NCI-H146 treated with DMSO at 0.1 percent for 48 hours (cell line): Measurements from ENCODE around the gene KRTAP5-4.
"Not testable (repeated sequence)": the region's sequence is repeated elsewhere in the genome, so short reads cannot be mapped to it uniquely, and the experiment has no call there.

Source experiments
- DNase-seq: peaks from one replicate; lab custom pipeline; 2025; ENCODE audit not compliant: unreplicated experiment; lab: John Stamatoyannopoulos, UW

The KRTAP5-4 gene

GRCh38 chr11:1639102-1639620 lies 17.2 kb upstream of the KRTAP5-4 start:
- DNase-seq = peak; percentile 87

GRCh38 chr11:1638344-1638743 lies 16.4 kb upstream of the KRTAP5-4 start:
- no peak for DNase-seq

- no peak for DNase-seq
Measured at GRCh38 chr11:1637628-1638027, 15.7 kb upstream of the KRTAP5-4 start.

DNA sequence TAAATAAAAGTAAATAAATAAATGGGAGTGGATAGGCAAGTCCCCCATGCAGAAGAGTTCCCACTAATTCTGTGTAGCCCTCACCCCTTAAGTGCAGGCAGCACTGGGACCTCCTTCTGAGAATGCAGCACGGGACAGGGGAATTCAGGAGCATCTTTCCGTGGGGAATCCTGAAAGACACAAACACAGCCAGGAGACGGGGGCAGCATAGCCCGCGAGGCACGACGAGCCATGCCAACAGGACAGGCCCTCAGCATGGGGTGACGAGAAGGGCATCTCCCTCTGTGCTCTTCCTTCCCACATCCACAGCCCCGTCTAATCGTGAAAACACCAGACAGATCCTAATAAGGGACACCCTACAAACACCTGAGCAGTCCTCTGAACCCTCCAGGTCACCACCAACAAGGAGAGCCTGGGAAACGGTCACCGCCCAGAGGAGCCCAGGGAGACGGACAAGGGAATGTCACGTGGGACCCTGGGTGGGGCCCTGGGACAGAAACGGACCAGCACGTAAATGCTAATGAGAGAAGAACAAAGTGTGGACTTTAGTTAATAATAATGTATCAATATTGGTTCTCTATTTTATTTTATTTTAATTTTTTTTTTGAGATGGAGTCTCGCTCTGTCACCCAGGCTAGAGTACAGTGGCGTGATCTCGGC lies 14.5 kb upstream of the KRTAP5-4 start:
- no peak for DNase-seq

GRCh38 chr11:1633864-1634263 lies 11.9 kb upstream of the KRTAP5-4 start:
- DNase-seq = no peak

GRCh38 chr11:1632053-1632714 lies 10.2 kb upstream of the KRTAP5-4 start:
- no peak for DNase-seq

GRCh38 chr11:1631066-1631568 lies 9.2 kb upstream of the KRTAP5-4 start:
- DNase-seq = no peak

- DNase-seq = no peak
Measured at GRCh38 chr11:1630271-1630670, 8.3 kb upstream of the KRTAP5-4 start.

DNA sequence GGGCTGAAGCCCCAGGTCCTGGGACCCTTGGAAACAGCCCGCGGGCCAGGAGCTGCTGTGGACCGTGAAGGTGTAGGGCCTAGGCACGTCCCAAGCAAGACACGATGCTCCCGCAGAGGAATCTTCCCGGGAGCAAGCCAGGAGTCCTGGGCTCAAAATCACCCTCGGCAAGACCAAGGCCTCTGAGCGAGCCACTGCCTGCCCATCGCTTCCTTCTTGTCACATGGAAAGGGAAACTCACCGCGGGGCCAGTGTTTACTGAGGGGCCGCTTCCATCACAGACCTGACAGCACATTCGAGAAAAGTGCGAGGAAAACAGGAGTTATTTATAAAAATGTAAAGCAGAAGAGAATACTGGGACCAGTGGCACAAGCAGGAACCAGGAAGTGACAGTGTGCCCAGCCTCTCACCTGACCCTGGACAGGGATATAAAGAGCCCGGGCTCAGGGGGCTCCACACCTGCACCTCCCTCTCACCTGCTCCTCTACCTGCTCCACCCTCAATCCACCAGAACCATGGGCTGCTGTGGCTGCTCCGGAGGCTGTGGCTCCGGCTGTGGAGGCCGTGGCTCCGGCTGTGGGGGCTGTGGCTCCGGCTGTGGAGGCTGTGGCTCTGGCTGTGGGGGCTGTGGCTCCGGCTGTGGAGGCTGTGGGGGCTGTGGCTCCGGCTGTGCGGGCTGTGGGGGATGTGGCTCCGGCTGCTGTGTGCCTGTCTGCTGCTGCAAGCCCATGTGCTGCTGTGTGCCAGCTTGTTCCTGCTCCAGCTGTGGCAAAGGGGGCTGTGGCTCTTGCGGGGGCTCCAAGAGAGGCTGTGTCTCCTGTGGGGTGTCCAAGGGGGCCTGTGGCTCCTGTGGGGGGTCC lies 7.6 kb upstream of the KRTAP5-4 start, which contains the start of gene KRTAP5-5:
Gene KRTAP5-5 (plus strand): TSS at position 450 of the 860 bp plus-strand sequence. CDS start 66 bp downstream, at position 516.
- no peak for DNase-seq

GRCh38 chr11:1628506-1629325 lies 6.8 kb upstream of the KRTAP5-4 start:
- DNase-seq = no peak

- DNase-seq = no peak
Measured at GRCh38 chr11:1625541-1625940, 3.6 kb upstream of the KRTAP5-4 start.

DNA sequence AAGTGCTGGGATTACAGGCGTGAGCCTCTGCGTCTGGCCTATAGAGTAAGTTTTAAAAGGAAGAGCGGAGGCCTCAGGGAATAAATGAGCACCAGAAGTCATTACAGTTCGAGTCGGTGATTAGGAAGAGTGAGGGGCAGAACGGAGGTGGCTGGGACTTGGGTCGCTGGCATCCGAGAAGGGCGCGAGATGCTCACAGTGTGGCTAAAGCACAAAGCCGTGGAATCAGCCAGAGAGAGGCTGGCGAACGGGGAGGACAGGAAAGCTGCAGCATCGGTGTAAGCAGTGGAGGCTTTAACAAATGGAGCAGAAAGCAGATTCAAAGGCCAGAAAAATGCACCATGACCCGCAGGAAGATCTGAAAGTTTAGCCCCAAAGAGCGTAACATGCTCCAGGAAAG lies 2.7 kb upstream of the KRTAP5-4 start:
- DNase-seq = no peak

DNA sequence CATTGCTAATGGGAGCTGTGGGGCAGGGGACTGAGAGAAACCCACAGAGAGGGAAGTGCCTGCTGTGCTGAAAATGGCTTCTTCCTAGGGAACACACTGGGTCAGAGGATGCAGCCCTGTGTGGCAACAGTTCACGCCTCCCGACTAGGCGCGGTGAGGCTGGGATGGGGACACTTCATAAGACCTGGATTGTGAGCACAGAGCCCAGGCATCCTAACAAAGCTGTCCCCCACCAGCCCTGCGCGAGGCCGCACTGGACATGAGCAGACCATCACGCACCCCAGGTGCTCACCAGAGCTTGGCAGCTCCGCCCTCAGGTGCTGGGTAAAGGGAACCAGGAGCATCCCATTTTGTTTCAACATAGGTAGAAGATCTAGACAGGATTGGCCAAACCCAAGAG lies 1.8 kb upstream of the KRTAP5-4 start:
- no peak for DNase-seq

- no peak for DNase-seq
Measured at GRCh38 chr11:1619449-1619848, 2.5 kb downstream of the KRTAP5-4 start.

- DNase-seq = no peak
Measured at GRCh38 chr11:1618231-1618630, 3.7 kb downstream of the KRTAP5-4 start.

- DNase-seq = no peak
Measured at GRCh38 chr11:1608363-1608762, 13.6 kb downstream of the KRTAP5-4 start, which contains the start of gene KRTAP5-3. KRTAP5-3 (minus strand) TSS chr11:1608463; CDS start chr11:1608385, 78 bp downstream.

DNA sequence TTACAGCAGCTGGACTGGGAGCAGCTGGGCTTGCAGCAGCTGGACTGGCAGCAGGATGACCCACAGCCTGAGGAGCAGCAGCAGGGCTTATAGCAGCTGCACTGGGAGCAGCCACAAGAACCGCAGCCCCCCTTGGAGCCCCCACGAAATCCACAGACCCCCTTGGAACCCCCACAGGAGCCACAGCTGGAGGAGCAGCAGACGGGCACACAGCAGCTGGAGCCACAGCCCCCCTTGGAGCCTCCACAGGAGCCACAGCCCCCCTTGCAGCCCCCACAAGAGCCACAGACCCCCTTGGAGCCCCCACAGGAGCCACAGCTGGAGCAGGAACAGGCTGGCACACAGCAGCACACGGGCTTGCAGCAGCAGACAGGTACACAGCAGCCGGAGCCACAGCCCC lies 14.0 kb downstream of the KRTAP5-4 start:
- DNase-seq = not testable (repeated sequence)

GRCh38 chr11:1607156-1607845 lies 14.6 kb downstream of the KRTAP5-4 start:
- DNase-seq = not testable (repeated sequence)

DNA sequence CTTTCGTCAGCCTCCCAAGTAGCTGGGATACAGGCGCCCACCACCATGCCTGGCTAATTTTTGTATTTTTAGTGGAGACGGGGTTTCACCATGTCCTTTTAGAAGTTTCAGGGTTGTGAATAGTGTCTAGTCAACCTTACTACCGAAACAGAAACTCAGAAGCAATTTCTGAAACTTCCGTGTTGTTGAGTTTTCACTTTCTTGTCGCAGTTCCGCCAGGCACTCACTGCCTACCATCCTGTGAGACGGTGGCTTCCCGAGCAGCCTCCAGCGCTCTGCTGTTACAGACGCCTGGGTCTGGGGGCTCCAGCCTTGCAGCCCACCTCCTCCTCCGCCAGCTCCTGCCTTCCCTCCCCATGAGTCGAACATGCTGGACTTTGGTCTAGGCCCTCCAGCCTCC lies 16.0 kb downstream of the KRTAP5-4 start:
- not testable (repeated sequence) for DNase-seq

GRCh38 chr11:1604711-1605110 lies 17.2 kb downstream of the KRTAP5-4 start:
- DNase-seq = no peak
